Tibial nerve (tissue), 4 donors: ENCODE results near the gene HPS5. TPM values are rescaled to one million over a fixed set of nuclear protein-coding genes. Genes with fewer than 3 reads are reported as not detected.

Source experiments
- DNase-seq, 2 donors: peaks; one replicate each; pipeline ENCODE4 v3.0.0-alpha.2; 2019; ENCODE audit warnings: low spot score in 2 of 2
- H3K27ac ChIP-seq, 4 donors: fragments of 200-600 bp; sonication (generic) in 3 of 4; one replicate each; pipeline ENCODE4 v1.5.1; 2017 to 2019; ENCODE audit warnings: mild to moderate bottlenecking in 1 of 4
- H3K27me3 ChIP-seq, 2 donors: fragments of 200-600 bp; sonication (generic) in 1 of 2; one replicate each; pipeline versions ENCODE4 v1.5.1 to v1.6.0; 2017 to 2019
- H3K36me3 ChIP-seq, 3 donors: fragments of 200-600 bp; sonication (generic); one replicate each; pipeline ENCODE4 v1.5.1; 2018 to 2019
- H3K4me1 ChIP-seq, 4 donors: fragments of 200-600 bp; sonication (generic) in 3 of 4; one replicate each; pipeline ENCODE4 v1.5.1; 2017 to 2019
- H3K4me3 ChIP-seq, 4 donors: fragments of 200-600 bp; sonication (generic) in 3 of 4; one replicate each; pipeline ENCODE4 v1.5.1; 2017 to 2019; ENCODE audit warnings: mild to moderate bottlenecking in 1 of 4, moderate library complexity in 1 of 4
- H3K9me3 ChIP-seq, 4 donors: fragments of 200-600 bp; sonication (generic) in 3 of 4; one replicate each; pipeline ENCODE4 v1.5.1; 2017 to 2019
- CTCF ChIP-seq, 5 experiments: fragments of 200-600 bp in 3 of 5; fragments of 450-650 bp in 2 of 5; sonication (generic) in 3 of 5; IDR thresholded peaks; one replicate each; pipeline ENCODE4 v1.5.1; 2016 to 2019; ENCODE audit warnings: antibody characterized with exemption in 5 of 5, mild to moderate bottlenecking in 3 of 5, moderate library complexity in 2 of 5
- EP300 ChIP-seq, 2 donors: sonication (generic); formaldehyde crosslinking; IDR thresholded peaks; one replicate each; pipeline ENCODE4 v1.6.1; 2017; ENCODE audit warnings: antibody characterized with exemption in 2 of 2, mild to moderate bottlenecking in 1 of 2
- POLR2A ChIP-seq, 2 donors: fragments of 450-650 bp; IDR thresholded peaks; one replicate each; pipeline ENCODE4 v1.6.1; 2017; ENCODE audit warnings: antibody characterized with exemption in 2 of 2, mild to moderate bottlenecking in 2 of 2, moderate library complexity in 2 of 2
- WGBS, 2 donors: methylation state at CpG; one replicate each; pipeline ENCODE4 v1.1.5; 2018; 5-methylcytosine and 5-hydroxymethylcytosine counted together
- total RNA-seq, 4 donors: library from RNA; depleted of rRNA; stranded (reverse); fragments of >200 nt; gene quantifications; one replicate each; pipeline ENCODE4 v1.1.0, GENCODE V29; 2016

HPS5 gene
- total RNA-seq, 4 donors from 2014 or later = 42.6 to 101 (median 65.2) TPM

GRCh38 chr11:18314784-18315523, 7.0 kb downstream of the HPS5 start:
- no peak for TF ChIP-seq POLR2A (IDR thresholded peaks at IDR 0.05)
- H3K4me3 ChIP-seq = no peak overlapping the region
- no peaks in the 10 kb centered on the region for H3K9me3 ChIP-seq
- WGBS, 2 donors = 84 to 93% methylated on average over 9 of the region's 9 CpGs
- no peak for DNase-seq
- peaks cover 0 to 74% (median 32%) of the 10 kb centered on the region in 4 donors for H3K4me1 ChIP-seq
- H3K36me3 ChIP-seq = peaks cover 0 to 16% (median 0%) of the 10 kb centered on the region in 3 donors
- peak overlapping the region in 3 of 4 donors; percentile 17 to 95 (median 89) for H3K27ac ChIP-seq
- H3K27me3 ChIP-seq = no peaks in the 10 kb centered on the region

GRCh38 chr11:18313965-18314763, 7.8 kb downstream of the HPS5 start:
- Histone ChIP-seq H3K4me1 (peaks cover 0 to 66% (median 30%) of the 10 kb centered on the region in 4 donors), H3K9me3 (no peaks in the 10 kb centered on the region), H3K27ac (peak overlapping the region; percentile 9 to 95 (median 78)), H3K4me3 (no peak overlapping the region), H3K27me3 (no peaks in the 10 kb centered on the region), H3K36me3 (peaks cover 0 to 24% (median 0%) of the 10 kb centered on the region in 3 donors)
- TF ChIP-seq POLR2A (IDR thresholded peaks at IDR 0.05) (no peak), EP300 (IDR thresholded peaks at IDR 0.05) (no peak), CTCF (IDR thresholded peaks at IDR 0.05) (no peak)
- DNase-seq = no peak
- 80 to 97% methylated on average over 10 of the region's 10 CpGs for WGBS, 2 donors

GRCh38 chr11:18312663-18313420, 9.1 kb downstream of the HPS5 start:
- Histone ChIP-seq H3K4me3 (no peak overlapping the region), H3K27ac (peak overlapping the region; percentile 66 to 95 (median 88)), H3K9me3 (no peaks in the 10 kb centered on the region), H3K4me1 (peaks cover 0 to 58% (median 30%) of the 10 kb centered on the region in 4 donors), H3K27me3 (no peaks in the 10 kb centered on the region), H3K36me3 (peaks cover 0 to 37% (median 0%) of the 10 kb centered on the region in 3 donors)
- no peak for DNase-seq
- 29 to 31% methylated on average over 2 of the region's 2 CpGs for WGBS, 2 donors
- TF ChIP-seq EP300 (IDR thresholded peaks at IDR 0.05) (no peak), CTCF (IDR thresholded peaks at IDR 0.05) (no peak), POLR2A (IDR thresholded peaks at IDR 0.05) (no peak)

- DNase-seq = no peak
- H3K27me3 ChIP-seq = no peaks in the 10 kb centered on the region
- peaks cover 0 to 58% (median 30%) of the 10 kb centered on the region in 4 donors for H3K4me1 ChIP-seq
- no peaks in the 10 kb centered on the region for H3K9me3 ChIP-seq
- TF ChIP-seq EP300 (IDR thresholded peaks at IDR 0.05) (peak; percentile 45 to 77), CTCF (IDR thresholded peaks at IDR 0.05) (no peak), POLR2A (IDR thresholded peaks at IDR 0.05) (peak in 1 of 2 donors; percentile 23)
- peaks cover 0 to 40% (median 0%) of the 10 kb centered on the region in 3 donors for H3K36me3 ChIP-seq
- 24 to 39% methylated on average over 3 of the region's 3 CpGs for WGBS, 2 donors
- H3K4me3 ChIP-seq = peak overlapping the region in 1 of 4 donors; percentile 17
- H3K27ac ChIP-seq = peak overlapping the region; percentile 66 to 95 (median 88)
Measured at GRCh38 chr11:18312012-18312411, 9.9 kb downstream of the HPS5 start.

- WGBS, 2 donors = 76 to 80% methylated on average over 6 of the region's 6 CpGs
- Histone ChIP-seq H3K27me3 (no peaks in the 10 kb centered on the region), H3K4me3 (no peak overlapping the region), H3K27ac (peak overlapping the region; percentile 66 to 95 (median 88)), H3K4me1 (peaks cover 0 to 58% (median 30%) of the 10 kb centered on the region in 4 donors), H3K36me3 (peaks cover 0 to 49% (median 0%) of the 10 kb centered on the region in 3 donors), H3K9me3 (no peaks in the 10 kb centered on the region)
- TF ChIP-seq CTCF (IDR thresholded peaks at IDR 0.05) (no peak), EP300 (IDR thresholded peaks at IDR 0.05) (no peak), POLR2A (IDR thresholded peaks at IDR 0.05) (no peak)
- no peak for DNase-seq
Measured at GRCh38 chr11:18310800-18311340, 11.1 kb downstream of the HPS5 start.
